Activated CD4-positive, alpha-beta T cell treated with anti-CD3 and anti-CD28 coated beads, Interleukin-2, amount 10 ng/mL, durations not matched to agents 7 days and 5 days (primary cell): ENCODE data around the gene SH3BGRL3. TPM values are rescaled to one million over a fixed set of nuclear protein-coding genes. Genes with fewer than 3 reads are reported as not detected.
"Not testable (repeated sequence)": the region's sequence is repeated elsewhere in the genome, so short reads cannot be mapped to it uniquely, and the experiment has no call there.

Experiments
- CTCF ChIA-PET: fragments of 350-600 bp; sonication (Branson Sonifier 250); formaldehyde crosslinking; loops from one replicate; lab custom pipeline; 2021; ENCODE audit warnings: antibody characterized with exemption; lab: Charles Lee
- POLR2A ChIA-PET: fragments of 350-600 bp; sonication (Branson Sonifier 250); formaldehyde crosslinking; loops from one replicate; lab custom pipeline; 2021; ENCODE audit warnings: antibody characterized with exemption; lab: Charles Lee
- DNase-seq: peaks from one replicate; pipeline ENCODE4 v3.0.0-alpha.2; 2020
- H3K27ac Mint-ChIP-seq: one replicate; pipeline ENCODE4 v1.8.0; 2021; ENCODE audit warnings: mild to moderate bottlenecking, moderate library complexity, mixed read lengths
- H3K27me3 Mint-ChIP-seq: one replicate; pipeline ENCODE4 v1.8.0; 2021; ENCODE audit warnings: mixed read lengths
- H3K36me3 Mint-ChIP-seq: one replicate; pipeline ENCODE4 v1.8.0; 2021; ENCODE audit warnings: low read depth, mixed read lengths
- H3K4me1 Mint-ChIP-seq: one replicate; pipeline ENCODE4 v1.8.0; 2021; ENCODE audit warnings: mixed read lengths
- H3K4me3 Mint-ChIP-seq: one replicate; pipeline ENCODE4 v1.8.0; 2021; ENCODE audit warnings: mild to moderate bottlenecking, moderate library complexity, mixed read lengths
- H3K9me3 Mint-ChIP-seq: one replicate; pipeline ENCODE4 v1.8.0; 2021; ENCODE audit warnings: mixed read lengths
- total RNA-seq, 2 experiments: library from RNA; stranded (reverse); gene quantifications; one replicate each; pipeline ENCODE4 v1.2.3, GENCODE V29; 2021

SH3BGRL3 gene
- 100 to 1,000 TPM; 606 to 707 TPM for total RNA-seq

DNA sequence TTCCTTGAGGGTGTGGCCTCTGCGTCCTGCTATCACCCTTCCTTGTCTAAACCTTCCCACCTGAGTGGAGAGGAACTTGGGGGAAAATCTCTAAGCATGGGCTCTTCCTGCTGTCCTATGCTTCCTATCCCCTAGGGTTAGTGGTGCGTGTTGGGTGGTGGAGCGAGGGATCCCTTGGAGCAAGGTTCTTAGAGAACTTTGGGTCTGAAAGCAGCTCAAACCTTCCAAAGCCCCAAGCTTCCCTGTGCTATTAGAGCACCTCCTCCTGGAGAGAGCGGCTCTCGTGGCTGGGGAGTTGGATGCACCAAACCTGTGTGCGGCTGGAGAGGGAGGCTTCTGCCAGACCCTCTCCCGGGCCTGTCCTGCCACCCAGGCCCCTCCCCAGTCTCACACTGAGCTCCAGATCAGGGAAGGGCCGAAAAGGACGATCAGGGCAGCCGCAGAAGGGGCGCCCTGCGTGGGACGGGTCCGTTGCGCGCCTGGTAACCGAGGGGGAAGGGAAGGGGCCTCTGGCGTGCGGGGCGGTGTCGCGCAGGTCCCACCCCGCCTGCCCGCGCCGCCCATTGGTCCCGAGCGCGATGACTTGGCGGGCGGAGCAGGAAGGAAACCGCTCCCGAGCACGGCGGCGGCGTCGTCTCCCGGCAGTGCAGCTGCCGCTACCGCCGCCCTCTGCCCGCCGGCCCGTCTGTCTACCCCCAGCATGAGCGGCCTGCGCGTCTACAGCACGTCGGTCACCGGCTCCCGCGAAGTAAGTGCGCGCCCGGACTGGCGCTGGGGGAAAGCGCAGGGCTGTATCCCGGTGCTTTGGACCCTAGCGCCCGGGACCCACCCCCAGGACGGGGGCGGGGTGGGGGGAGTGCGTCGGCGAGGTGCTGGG lies at the start of gene SH3BGRL3:
Gene SH3BGRL3 (plus strand): TSS at position 631 of the 877 bp plus-strand sequence. CDS start 70 bp downstream, at position 701.
- H3K4me1 Mint-ChIP-seq = peaks cover 86% of the 10 kb centered on the region
- CTCF ChIA-PET = interaction anchor here (0.6 to 21.4 kb wide), 12 partner anchors 9 to 123 kb away, joined by 3 to 442 read pairs (median 4); partner anchors contain the start of genes CD52, CEP85, ZNF593 and ZNF683
- no peaks in the 10 kb centered on the region for H3K27me3 Mint-ChIP-seq
- H3K27ac Mint-ChIP-seq = peak within 1 kb of the TSS; percentile 90
- no peaks in the 10 kb centered on the region for H3K9me3 Mint-ChIP-seq
- peak; percentile 89 for DNase-seq
- POLR2A ChIA-PET = interaction anchor here (0.6 to 2.0 kb wide), 3 partner anchors 13 to 117 kb away, joined by 3 to 9 read pairs (median 3); partner anchors contain the start of gene CD52
- peaks cover 77% of the 10 kb centered on the region for H3K36me3 Mint-ChIP-seq
- H3K4me3 Mint-ChIP-seq = peak within 1 kb of the TSS; percentile 86

DNA sequence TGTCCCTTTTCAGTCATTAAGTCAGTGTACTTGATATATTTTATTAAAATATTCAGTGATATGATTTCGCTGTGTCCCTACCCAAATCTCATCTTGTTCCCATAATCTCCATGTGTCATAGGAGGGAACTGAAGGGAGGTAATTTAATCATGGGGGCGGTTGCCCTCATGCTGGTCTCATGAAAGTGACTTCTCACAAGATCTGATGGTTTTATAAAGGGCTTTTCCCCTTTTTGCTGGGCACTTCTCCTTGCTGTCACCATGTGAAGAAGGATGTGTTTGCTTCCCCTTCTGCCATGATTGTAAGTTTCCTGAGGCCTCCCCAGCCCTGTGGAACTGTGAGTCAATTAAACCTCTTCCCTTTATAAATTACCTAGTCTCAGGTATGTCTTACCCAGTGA lies 49.2 kb upstream of the SH3BGRL3 start:
- POLR2A ChIA-PET, H3K4me3 Mint-ChIP-seq, H3K36me3 Mint-ChIP-seq, H3K27ac Mint-ChIP-seq, H3K9me3 Mint-ChIP-seq, DNase-seq: not testable (repeated sequence)
- H3K4me1 Mint-ChIP-seq = peaks cover 18% of the 10 kb centered on the region
- CTCF ChIA-PET = interaction anchor here (1.2 kb wide), 1 partner anchor 91 kb away, joined by 3 read pairs; no protein-coding TSS in a partner anchor
- peaks cover 24% of the 10 kb centered on the region for H3K27me3 Mint-ChIP-seq

DNA sequence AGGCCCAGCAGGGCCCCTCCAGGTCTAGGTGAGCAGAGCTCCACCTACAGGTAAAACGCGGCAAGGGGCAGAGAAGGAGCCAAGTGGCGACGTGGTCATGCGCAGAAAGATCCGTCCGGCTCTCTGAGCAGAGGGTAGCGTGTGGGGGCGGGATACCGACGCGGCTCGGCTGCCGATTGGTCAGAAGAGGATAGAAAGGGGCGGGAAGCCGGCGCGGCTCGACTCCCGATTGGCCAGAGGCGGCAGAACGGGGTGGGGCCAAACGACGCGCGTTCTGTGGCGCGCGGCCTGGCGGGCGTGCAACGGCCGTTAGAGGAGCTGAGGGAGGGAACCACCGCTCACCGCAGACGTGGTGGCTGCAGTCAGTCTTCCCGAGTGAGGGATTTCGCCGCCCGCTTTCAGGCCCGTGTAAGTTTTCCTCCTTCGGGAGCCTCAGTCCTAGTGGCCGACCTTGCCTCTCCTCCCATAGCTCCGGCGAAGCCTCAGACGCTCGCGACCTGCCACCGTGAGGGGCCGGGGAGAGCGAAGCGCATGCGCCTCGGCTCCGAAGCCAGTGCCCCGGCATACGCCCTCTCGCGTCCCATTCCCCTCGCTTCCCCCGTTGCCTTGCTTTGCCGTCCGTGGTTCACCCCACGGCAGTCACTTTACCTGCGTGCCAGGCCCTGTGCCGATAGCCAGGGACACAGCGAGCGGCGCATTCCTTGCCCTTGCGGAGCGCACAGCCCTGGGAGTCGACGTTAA lies 45.8 kb upstream of the SH3BGRL3 start, which contains the start of gene CEP85:
Gene CEP85 (plus strand): TSS at position 298 of the 741 bp plus-strand sequence. CDS start 5,584 bp downstream, outside the sequence.
- H3K4me3 Mint-ChIP-seq = peak within 1 kb of the TSS; percentile 92
- CTCF ChIA-PET = interaction anchor here (0.6 to 3.5 kb wide), 62 partner anchors 9 to 473 kb away, joined by 3 to 31 read pairs (median 4); partner anchors contain the start of genes C1orf232, CATSPER4, CD52 and DHDDS
- no peaks in the 10 kb centered on the region for H3K27me3 Mint-ChIP-seq
- H3K36me3 Mint-ChIP-seq = peaks cover 23% of the 10 kb centered on the region
- peak; percentile 98 for DNase-seq
- POLR2A ChIA-PET = interaction anchor here (1.2 kb wide), 1 partner anchor 65 kb away, joined by 3 read pairs; the partner anchor contains the start of gene ZNF593
- H3K27ac Mint-ChIP-seq = peak within 1 kb of the TSS; percentile 97
- peaks cover 36% of the 10 kb centered on the region for H3K4me1 Mint-ChIP-seq
- H3K9me3 Mint-ChIP-seq = no peaks in the 10 kb centered on the region

DNA sequence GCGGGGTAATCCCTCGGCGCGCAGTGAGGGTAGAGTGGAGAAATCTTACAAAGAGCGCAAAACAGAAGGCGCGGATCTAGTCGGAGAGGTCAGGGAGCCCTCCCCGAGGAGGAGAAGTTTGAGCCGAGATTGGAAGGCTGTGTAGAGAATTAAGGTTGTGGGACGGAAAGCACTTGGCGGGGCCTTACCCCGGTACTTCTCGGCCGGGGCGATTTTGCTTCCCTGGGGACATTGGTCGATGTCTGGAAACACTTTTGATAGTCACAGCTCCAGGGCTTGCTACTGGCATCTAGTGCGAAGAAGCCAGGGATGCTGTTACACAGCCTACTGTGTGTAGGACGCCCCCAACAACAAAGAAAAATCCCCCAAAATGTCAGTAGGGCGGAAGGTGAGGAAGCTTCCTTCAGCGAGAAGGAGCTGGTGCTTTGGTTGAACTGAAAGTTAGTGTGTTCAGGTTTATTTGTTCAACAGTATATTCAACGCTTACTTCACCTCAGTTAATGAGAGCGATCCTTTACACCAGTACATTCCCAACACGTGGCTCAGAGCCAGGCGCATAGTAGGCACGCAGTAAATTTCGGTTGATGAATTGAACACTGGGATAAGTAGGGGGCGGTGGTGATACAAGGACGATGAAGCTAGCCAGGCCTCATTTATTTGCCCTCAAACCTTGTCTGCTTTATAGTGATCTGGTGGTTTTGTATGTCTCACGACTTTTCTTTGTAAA lies 45.1 kb upstream of the SH3BGRL3 start:
- peak; percentile 13 for DNase-seq
- POLR2A ChIA-PET = interaction anchor here (0.6 to 1.2 kb wide), 2 partner anchors 21 to 65 kb away, joined by 3 to 4 read pairs; partner anchors contain the start of gene ZNF593
- H3K27me3 Mint-ChIP-seq = no peaks in the 10 kb centered on the region
- peak overlapping the region; percentile 92 for H3K4me3 Mint-ChIP-seq
- H3K27ac Mint-ChIP-seq = peak overlapping the region; percentile 97
- H3K36me3 Mint-ChIP-seq = peaks cover 23% of the 10 kb centered on the region
- peaks cover 36% of the 10 kb centered on the region for H3K4me1 Mint-ChIP-seq
- H3K9me3 Mint-ChIP-seq = no peaks in the 10 kb centered on the region
- CTCF ChIA-PET = interaction anchor here (0.6 to 3.5 kb wide), 47 partner anchors 9 to 207 kb away, joined by 3 to 31 read pairs (median 6); partner anchors contain the start of genes C1orf232, CATSPER4, CD52 and SH3BGRL3

DNA sequence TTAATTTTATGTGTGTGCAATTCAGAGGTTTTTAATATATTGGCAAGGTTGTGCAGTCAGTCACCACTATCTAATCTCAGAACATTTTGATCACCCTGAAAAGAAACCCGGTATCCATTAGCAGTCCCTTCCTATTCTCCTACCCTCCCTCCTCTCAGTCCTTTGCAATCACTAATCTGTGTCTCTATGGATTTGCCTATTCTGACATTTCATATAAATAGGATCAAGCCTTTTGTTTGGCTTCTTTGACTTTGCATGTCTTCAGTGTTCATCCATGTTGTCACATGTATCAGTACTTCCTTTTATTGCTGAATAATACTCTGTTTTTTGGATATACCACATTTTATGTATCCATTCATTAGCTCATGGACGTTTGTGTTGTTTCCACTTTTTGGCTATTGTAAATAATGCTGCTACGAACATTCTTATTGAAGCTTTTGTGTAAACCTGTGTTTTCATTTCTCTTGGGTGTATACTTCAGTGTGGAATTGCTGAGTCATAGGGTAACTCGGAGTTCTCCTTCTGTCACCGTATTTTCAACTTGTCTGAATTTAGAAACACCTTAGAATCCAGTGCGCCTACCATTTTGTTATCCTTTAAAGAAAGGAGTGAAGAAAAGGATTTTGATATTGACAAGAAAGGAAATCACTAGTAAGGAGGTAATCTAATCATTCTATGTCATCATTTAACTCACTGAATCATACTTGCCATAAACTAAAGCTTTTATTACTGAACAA lies 42.5 kb upstream of the SH3BGRL3 start:
- Mint-ChIP-seq H3K4me3 (no peak overlapping the region), H3K27me3 (no peaks in the 10 kb centered on the region), H3K9me3 (no peaks in the 10 kb centered on the region), H3K27ac (no peak overlapping the region), H3K4me1 (peaks cover 38% of the 10 kb centered on the region), H3K36me3 (peaks cover 27% of the 10 kb centered on the region)
- DNase-seq = no peak
- ChIA-PET CTCF (interaction anchor here (0.6 to 1.0 kb wide), 2 partner anchors 68 to 70 kb away, joined by 3 read pairs; partner anchors contain the start of gene ZNF593), POLR2A (no interaction called here)

DNA sequence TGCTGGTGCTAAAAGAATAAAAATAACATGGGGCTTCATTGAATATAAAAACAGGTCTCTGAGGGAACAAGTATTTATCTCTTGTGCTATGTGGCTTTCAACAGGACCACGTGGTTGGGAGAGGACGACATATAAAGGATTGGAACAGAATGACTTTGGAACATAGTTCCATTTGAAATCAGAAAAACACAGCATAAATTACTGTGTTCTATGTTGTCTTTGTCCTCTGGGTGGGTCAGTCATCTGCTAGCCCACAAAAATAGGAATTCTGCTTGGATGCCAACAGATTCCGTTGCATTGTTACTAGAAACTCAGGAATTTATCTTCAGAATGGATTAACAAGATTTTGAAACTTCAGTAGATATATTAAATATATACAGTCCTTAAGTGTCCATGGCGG lies 40.0 kb upstream of the SH3BGRL3 start:
- ChIA-PET POLR2A (no interaction called here), CTCF (no interaction called here)
- no peak overlapping the region for H3K27ac Mint-ChIP-seq
- H3K27me3 Mint-ChIP-seq = no peaks in the 10 kb centered on the region
- H3K4me3 Mint-ChIP-seq = no peak overlapping the region
- peaks cover 46% of the 10 kb centered on the region for H3K36me3 Mint-ChIP-seq
- DNase-seq = no peak
- H3K9me3 Mint-ChIP-seq = no peaks in the 10 kb centered on the region
- H3K4me1 Mint-ChIP-seq = peaks cover 34% of the 10 kb centered on the region

DNA sequence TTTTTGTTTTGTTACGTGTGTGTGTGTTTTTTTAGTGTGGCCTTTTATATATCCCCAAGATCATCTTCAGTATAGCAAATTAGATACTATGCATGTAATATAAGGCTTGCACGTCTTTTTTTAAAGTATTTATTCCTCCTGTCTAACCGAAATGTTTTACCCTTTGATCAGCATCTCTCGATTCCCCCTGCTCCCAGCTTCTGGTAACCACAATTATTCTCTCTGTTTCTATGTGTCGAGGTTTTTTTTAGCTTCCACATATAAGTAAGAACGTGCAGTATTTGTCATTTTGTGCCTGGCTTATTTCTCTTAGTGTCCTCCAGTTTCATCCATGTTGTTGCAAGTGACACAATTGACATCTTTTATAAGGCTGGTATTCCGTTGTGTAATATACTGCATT lies 27.2 kb upstream of the SH3BGRL3 start:
- no peak for DNase-seq
- POLR2A ChIA-PET = no interaction called here
- Mint-ChIP-seq H3K4me1 (peaks cover 3% of the 10 kb centered on the region), H3K9me3 (no peaks in the 10 kb centered on the region), H3K27ac (no peak overlapping the region), H3K4me3 (no peak overlapping the region), H3K27me3 (no peaks in the 10 kb centered on the region), H3K36me3 (peaks cover 41% of the 10 kb centered on the region)
- CTCF ChIA-PET = interaction anchor here (1.1 kb wide), 1 partner anchor 18 kb away, joined by 3 read pairs; no protein-coding TSS in a partner anchor

DNA sequence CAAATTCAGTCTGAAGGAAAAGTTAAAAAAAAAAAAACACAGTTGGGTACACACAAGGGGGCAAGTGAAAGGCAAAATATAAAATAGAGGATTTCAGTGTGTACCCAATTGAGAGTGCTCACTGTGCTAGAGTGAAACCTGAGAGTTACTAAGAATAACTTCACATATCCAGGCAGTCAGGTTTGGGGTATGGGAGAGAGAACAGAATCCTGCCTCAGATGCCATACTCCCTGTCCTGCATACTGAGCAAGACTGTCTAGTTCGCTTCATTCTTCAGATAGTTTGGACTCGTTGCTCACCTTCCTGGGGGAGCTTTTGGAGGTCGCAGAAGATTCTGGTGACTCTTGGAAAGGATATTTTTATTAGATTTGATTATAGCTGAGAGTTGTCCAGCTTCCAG lies 25.5 kb upstream of the SH3BGRL3 start:
- Mint-ChIP-seq H3K27ac (peak overlapping the region; percentile 17), H3K27me3 (no peaks in the 10 kb centered on the region), H3K4me3 (no peak overlapping the region), H3K9me3 (no peaks in the 10 kb centered on the region), H3K4me1 (peaks cover 3% of the 10 kb centered on the region), H3K36me3 (peaks cover 54% of the 10 kb centered on the region)
- ChIA-PET CTCF (interaction anchor here (0.7 to 1.2 kb wide), 3 partner anchors 20 to 67 kb away, joined by 3 to 4 read pairs (median 3); no protein-coding TSS in a partner anchor), POLR2A (no interaction called here)
- DNase-seq = no peak

DNA sequence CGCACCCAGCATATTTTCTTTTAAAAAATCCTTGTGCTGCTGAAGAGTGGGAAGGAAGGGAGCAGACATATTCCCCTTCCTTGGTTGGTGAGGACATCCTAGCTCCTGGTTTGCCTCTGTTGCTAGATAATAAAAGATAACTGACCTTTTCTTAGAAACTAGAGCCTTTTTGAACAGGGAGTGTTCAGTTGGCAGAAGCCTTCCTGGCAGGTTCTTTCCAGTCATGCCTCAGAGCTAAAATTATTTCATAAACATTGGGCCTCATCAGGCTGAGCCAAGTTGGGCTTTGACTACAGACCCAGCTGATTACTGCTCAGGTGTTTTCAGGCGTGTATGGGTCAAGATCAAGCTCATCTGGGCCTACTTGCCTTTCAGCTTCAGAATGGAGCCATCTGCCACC lies 22.7 kb upstream of the SH3BGRL3 start:
- ChIA-PET CTCF (interaction anchor here (0.5 to 1.9 kb wide), 4 partner anchors 18 to 407 kb away, joined by 3 to 10 read pairs (median 4); no protein-coding TSS in a partner anchor), POLR2A (no interaction called here)
- no peak overlapping the region for H3K4me3 Mint-ChIP-seq
- H3K4me1 Mint-ChIP-seq = peaks cover 3% of the 10 kb centered on the region
- no peaks in the 10 kb centered on the region for H3K9me3 Mint-ChIP-seq
- DNase-seq = no peak
- H3K27ac Mint-ChIP-seq = no peak overlapping the region
- H3K27me3 Mint-ChIP-seq = no peaks in the 10 kb centered on the region
- H3K36me3 Mint-ChIP-seq = peaks cover 63% of the 10 kb centered on the region

DNA sequence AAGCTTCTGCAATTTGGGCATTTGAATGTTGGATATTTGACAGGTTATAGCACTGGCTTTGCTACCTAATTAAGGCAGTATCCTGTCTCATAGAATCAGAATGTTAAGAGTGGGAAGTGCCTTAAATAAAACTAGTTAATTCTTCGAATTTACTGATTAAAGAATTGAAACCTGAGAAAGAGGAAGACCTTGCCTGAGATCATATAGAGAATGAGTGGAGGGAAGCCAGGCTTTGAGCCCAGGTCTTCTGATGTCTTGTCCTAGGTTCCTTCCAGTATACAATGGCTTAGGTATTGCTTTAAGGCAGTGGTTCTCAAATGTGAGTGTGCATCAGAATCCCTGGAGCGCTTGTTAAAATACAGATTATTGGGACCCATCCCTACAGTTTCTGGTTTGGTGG lies 20.9 kb upstream of the SH3BGRL3 start:
- Mint-ChIP-seq H3K36me3 (peaks cover 68% of the 10 kb centered on the region), H3K27me3 (no peaks in the 10 kb centered on the region), H3K4me3 (no peak overlapping the region), H3K4me1 (no peaks in the 10 kb centered on the region), H3K27ac (no peak overlapping the region), H3K9me3 (no peaks in the 10 kb centered on the region)
- no peak for DNase-seq
- POLR2A ChIA-PET = no interaction called here
- CTCF ChIA-PET = interaction anchor here (0.5 to 1.9 kb wide), 2 partner anchors 17 to 507 kb away, joined by 3 to 10 read pairs; no protein-coding TSS in a partner anchor

DNA sequence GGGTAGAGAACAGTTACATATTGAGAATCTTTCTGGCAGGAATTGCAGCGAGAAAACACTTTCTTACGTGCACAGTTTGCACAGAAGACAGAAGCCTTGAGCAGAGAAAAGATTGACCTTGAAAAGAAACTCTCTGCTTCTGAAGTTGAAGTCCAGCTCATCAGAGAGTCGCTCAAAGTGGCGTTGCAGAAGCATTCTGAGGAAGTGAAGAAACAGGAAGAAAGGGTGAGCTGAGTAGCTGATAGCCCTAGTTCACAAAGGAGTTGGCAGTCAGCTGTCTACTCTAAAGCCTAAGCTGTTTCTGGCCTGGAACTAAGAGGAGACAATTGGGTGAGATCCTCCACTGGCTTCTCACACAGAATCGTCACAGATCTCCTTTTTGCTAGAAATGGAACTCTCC lies 20.3 kb upstream of the SH3BGRL3 start:
- ChIA-PET POLR2A (no interaction called here), CTCF (interaction anchor here (0.5 kb wide), 1 partner anchor 506 kb away, joined by 3 read pairs; no protein-coding TSS in a partner anchor)
- no peak for DNase-seq
- Mint-ChIP-seq H3K4me1 (no peaks in the 10 kb centered on the region), H3K27me3 (no peaks in the 10 kb centered on the region), H3K36me3 (peaks cover 69% of the 10 kb centered on the region), H3K4me3 (no peak overlapping the region), H3K27ac (no peak overlapping the region), H3K9me3 (no peaks in the 10 kb centered on the region)
